NCI-H2107 treated with DMSO at 0.1 percent for 48 hours (cell line): ENCODE data around the gene OR1L4.

Experiments used
- DNase-seq: peaks from one replicate; lab custom pipeline; 2025; ENCODE audit not compliant: unreplicated experiment; lab: John Stamatoyannopoulos, UW

The OR1L4 gene

DNA sequence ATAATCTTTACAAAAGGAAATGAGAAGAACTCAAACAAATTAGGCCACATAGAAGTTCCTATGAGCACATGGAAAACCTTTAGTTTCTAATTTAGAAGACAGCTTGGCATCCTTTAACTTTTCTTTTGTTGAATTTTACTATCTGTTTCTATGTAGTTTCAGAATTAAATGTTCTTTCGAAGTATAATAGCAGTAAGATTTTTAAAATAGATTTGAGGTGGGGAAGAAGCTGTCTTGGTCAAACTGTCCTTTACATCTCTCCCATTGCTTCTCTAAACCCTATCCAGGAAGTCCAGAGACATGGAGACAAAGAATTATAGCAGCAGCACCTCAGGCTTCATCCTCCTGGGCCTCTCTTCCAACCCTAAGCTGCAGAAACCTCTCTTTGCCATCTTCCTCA lies at the start of gene OR1L4:
OR1L4 (plus strand) TSS at position 301 of the 400 bp plus-strand sequence; CDS start at position 301, 0 bp downstream.
- no peak for DNase-seq

DNA sequence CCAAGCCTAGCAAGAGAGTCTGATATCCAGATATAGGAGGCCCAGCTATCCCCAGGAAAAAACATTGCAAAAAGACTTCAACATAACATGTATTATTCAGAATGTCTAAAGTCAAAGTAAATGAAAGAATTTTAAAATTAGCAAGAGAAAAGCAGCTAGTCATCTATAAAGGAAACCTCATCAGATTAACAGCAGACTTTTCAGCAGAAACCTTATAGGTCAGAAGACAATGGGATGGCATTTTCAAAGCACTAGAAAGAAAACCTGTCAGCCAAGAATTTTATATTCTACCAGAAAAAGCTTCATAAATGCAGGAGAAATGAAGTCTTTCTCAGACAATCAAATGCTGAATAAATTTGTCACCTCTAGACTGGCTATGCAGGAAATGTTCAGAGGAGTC lies 38.9 kb upstream of the OR1L4 start:
- DNase-seq, result no peak

DNA sequence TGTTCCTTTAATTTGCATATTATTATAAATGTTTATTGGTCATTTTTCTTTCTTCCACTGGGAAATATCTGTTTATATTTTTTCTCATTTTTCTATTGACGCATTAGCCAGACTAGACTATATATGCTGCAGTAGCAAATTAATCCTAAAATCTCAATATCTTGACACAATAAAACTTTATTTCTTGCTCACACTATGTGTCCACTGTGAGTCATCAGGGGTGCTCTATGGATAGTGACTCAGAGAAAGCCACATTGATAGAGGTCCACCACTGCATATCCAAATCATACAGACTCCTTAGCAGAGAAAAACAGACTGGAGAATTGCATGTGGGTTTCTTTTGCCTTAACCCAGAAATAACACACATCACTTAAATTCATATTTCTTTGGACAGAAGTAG lies 28.1 kb upstream of the OR1L4 start:
- no peak for DNase-seq

DNA sequence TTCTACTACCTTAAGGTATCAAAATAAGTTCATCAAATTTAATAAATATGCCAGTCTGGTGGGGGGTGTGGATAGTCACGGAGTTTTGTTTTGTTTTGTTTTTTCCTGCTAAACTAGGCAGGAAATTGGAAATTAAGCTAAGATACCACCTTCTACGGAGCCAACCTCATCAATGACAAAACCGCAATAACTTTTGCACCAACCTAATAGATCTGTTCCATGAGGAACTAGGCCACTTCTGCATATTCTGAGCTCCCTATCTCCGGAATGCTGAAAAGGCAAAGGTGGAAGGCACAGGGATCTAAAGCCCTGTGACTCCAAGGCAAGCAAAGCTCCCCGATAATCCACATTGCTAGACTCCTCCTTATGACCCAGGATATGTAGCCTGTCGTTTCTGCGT lies 5.8 kb upstream of the OR1L4 start:
- no peak for DNase-seq

DNA sequence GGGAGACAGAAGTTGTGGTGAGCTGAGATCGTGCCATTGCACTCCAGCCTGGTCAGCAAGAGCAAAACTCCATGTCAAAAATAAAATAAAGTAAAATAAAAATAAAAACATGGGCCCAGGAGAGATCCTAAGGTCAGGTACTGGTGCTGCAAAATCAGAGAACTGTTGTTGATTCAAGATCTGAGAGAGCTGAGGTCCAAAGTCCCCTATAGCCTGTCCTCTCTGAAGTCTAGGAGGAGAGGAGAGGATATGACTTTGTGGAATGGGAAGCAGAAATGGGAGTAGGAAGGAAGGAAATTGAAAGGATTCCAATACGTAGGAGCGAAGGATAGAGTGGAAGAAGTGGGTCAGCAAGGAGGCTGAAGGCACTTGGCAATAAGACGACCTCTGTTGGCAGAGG lies 4.6 kb upstream of the OR1L4 start:
- no peak for DNase-seq

DNA sequence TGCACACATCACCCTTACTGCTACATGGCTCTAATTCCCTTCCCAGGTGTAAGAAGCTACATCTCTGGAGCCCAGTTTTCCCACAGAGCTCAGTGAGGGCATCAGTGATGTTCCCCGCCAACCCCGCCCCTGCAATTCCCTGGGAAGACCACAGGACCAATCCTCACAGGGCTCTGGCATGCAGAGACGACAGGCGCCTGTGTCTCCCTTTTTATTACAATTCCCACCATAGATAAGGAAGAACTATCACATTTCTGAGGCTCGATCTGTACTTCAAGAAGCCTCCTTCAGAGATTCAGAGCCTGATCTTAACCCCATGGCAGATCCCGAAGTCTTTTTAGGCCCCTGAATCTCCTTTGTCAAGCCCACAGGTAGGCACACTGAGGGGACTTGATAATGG lies 18.2 kb downstream of the OR1L4 start, which contains the start of gene OR1L6:
OR1L6 (plus strand) TSS at position 301 of the 400 bp plus-strand sequence. CDS start 7,545 bp downstream, outside the sequence.
- DNase-seq, result no peak

DNA sequence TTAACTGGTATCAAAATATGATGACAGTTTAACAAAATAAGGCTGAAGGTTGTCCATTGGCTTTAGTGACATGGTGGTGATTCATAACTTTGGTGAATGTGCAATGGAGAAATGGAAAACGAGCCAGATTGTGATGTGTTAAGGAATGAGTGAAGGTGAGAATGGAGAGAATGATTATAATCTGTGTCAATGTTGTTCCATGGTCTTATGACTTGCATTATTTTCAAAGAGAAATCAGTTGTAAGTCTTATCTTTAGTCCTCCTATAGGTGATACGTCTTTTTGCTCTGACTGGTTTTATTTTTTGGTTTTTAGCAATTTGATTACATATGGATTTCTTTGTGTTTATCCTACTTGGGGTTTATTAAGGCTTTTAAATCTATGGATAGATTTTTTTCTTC lies 31.0 kb downstream of the OR1L4 start:
- no peak for DNase-seq

- no peak for DNase-seq
Observed at GRCh38 chr9:122767817-122768216, 44.0 kb downstream of the OR1L4 start.
